ENCODE measurements around the gene S100PBP.

DNA sequence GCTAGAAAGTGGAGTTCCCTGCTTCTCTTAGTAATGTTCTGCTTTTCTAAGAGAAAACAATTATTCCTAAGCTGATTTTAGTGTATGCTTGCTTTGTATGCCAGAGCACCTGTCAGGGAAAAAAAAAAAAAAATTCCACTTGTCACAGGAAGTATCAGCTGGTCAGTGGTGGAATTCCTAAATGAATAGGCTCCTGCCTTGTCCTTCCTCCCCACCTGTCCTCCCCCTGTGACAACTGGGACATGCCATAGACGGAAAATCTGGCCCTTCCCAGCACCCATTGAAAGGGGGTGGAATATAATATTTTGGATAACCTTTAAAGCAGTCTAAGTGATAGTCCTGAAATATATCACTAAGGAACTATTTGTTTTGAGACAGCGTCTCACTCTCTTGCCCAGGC, 42.5 kb downstream of the S100PBP start:
- TF ChIP-seq, protein P1, sequence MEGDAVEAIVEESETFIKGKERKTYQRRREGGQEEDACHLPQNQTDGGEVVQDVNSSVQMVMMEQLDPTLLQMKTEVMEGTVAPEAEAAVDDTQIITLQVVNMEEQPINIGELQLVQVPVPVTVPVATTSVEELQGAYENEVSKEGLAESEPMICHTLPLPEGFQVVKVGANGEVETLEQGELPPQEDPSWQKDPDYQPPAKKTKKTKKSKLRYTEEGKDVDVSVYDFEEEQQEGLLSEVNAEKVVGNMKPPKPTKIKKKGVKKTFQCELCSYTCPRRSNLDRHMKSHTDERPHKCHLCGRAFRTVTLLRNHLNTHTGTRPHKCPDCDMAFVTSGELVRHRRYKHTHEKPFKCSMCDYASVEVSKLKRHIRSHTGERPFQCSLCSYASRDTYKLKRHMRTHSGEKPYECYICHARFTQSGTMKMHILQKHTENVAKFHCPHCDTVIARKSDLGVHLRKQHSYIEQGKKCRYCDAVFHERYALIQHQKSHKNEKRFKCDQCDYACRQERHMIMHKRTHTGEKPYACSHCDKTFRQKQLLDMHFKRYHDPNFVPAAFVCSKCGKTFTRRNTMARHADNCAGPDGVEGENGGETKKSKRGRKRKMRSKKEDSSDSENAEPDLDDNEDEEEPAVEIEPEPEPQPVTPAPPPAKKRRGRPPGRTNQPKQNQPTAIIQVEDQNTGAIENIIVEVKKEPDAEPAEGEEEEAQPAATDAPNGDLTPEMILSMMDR (conservative IDR thresholded peaks at IDR 0.05) = no peak
- no peak for TF ChIP-seq ZFX (IDR thresholded peaks at IDR 0.05)
